ENCODE data around the gene CDHR2.
A peak's percentile ranks its signal among the peaks of the same experiment; 100 is the strongest.

CDHR2 gene

GRCh38 chr5:176608937-176609723 is 60.0 kb downstream of the CDHR2 start:
- Mint-ChIP-seq H3K36me3 (no peaks in the 10 kb centered on the region), H3K9me3 (no peaks in the 10 kb centered on the region), H3K4me1 (peaks cover 13% of the 10 kb centered on the region), H3K27ac (peak overlapping the region; percentile 88), H3K27me3 (peaks cover 18% of the 10 kb centered on the region), H3K4me3 (peak overlapping the region; percentile 92)

DNA sequence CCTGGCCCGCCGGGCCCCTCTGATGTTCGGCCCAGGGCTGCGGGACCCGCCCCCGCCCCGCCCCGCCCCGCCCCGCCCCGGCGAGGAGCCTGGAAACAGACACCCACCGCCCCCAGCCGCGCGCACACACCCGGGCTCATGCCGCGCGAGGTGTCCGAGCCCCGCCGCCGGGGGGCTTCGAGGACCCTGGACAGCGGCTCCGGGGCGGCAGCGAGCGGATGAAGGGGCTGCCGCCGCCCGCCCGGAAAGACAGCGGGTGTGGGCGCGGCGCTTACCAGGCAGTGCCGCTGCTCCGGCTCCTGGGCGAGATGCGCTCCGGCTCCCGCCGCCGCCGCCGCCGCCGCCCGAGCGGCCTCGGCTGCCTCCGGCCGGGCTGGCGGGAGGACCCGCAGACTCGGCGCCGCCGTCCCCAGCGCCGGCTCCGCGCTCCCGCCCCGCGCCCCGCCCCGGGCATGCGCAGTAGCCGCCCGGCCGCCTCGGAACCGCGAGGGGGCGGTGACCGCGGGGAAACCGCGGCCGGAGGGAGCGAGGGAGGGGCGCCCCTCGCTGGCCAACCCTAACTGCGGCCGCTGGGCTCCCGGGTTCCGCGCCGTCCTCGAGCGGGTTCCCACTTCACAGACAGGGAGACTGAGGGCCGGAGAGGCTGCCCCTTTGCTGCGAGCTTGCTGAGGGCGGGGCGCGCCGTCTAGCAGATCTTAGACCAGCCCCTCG is 60.7 kb downstream of the CDHR2 start, which contains the start of gene GPRIN1:
Gene GPRIN1 (minus strand): TSS at position 433 of the 711 bp plus-strand sequence. CDS start 10,322 bp downstream, outside the sequence.
- Mint-ChIP-seq H3K9me3 (no peaks in the 10 kb centered on the region), H3K27me3 (peaks cover 18% of the 10 kb centered on the region), H3K4me1 (peaks cover 13% of the 10 kb centered on the region), H3K4me3 (peak within 1 kb of the TSS; percentile 92), H3K36me3 (no peaks in the 10 kb centered on the region), H3K27ac (peak within 1 kb of the TSS; percentile 88)

DNA sequence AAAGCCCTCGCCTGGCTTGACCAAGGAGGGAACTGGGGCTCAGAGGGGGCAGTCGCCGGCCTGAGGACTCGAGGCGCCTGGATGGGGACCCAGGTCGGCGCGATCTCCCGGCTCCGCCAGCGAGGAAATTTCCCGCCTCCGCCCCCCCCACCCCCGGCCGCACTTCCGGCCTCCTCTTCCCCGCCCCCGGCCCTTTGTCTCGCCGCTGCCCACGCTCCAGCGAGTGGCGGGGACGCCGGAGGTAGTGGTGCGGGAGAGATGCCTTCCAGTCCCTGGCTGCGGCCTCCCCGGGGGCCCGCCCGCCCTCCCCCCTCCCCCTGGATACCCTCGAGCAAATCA is 61.3 kb downstream of the CDHR2 start:
- peaks cover 18% of the 10 kb centered on the region for H3K27me3 Mint-ChIP-seq
- peaks cover 13% of the 10 kb centered on the region for H3K4me1 Mint-ChIP-seq
- no peaks in the 10 kb centered on the region for H3K36me3 Mint-ChIP-seq
- H3K4me3 Mint-ChIP-seq = peak overlapping the region; percentile 73
- H3K9me3 Mint-ChIP-seq = no peaks in the 10 kb centered on the region
- no peak overlapping the region for H3K27ac Mint-ChIP-seq

- no peaks in the 10 kb centered on the region for H3K36me3 Mint-ChIP-seq
- H3K9me3 Mint-ChIP-seq = no peaks in the 10 kb centered on the region
- no peak overlapping the region for H3K4me3 Mint-ChIP-seq
- peaks cover 18% of the 10 kb centered on the region for H3K27me3 Mint-ChIP-seq
- no peak overlapping the region for H3K27ac Mint-ChIP-seq
- H3K4me1 Mint-ChIP-seq = peaks cover 13% of the 10 kb centered on the region
Observed at GRCh38 chr5:176611435-176611834, 62.3 kb downstream of the CDHR2 start.

DNA sequence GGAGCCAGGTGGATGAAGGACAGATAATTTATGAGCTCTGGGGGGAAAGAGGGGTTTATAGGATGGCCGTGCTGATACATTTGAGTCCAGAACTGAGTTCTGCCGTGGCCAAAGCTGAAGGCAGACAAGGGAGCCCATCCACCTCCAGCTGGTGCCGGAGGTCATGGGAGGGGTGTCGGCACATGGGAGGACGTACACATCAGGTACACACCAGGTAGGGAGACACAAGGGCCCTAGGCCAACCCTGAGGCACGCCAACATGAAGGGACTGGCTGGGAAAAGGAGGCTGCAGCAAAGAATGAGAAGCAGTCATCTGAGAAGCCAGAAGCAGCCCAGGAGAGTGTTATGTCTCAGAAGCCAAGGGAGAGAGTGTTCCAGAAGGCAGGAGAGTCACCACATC is 62.9 kb downstream of the CDHR2 start:
- Mint-ChIP-seq H3K4me1 (peaks cover 13% of the 10 kb centered on the region), H3K27me3 (peaks cover 21% of the 10 kb centered on the region), H3K36me3 (no peaks in the 10 kb centered on the region), H3K4me3 (no peak overlapping the region), H3K27ac (peak overlapping the region; percentile 57), H3K9me3 (no peaks in the 10 kb centered on the region)

- Mint-ChIP-seq H3K27ac (no peak overlapping the region), H3K36me3 (no peaks in the 10 kb centered on the region), H3K4me3 (no peak overlapping the region), H3K27me3 (peaks cover 27% of the 10 kb centered on the region), H3K4me1 (peaks cover 13% of the 10 kb centered on the region), H3K9me3 (no peaks in the 10 kb centered on the region)
Observed at GRCh38 chr5:176612855-176613254, 63.7 kb downstream of the CDHR2 start.

GRCh38 chr5:176614805-176615478 is 65.8 kb downstream of the CDHR2 start:
- Mint-ChIP-seq H3K4me1 (peaks cover 7% of the 10 kb centered on the region), H3K36me3 (no peaks in the 10 kb centered on the region), H3K4me3 (no peak overlapping the region), H3K9me3 (no peaks in the 10 kb centered on the region), H3K27ac (no peak overlapping the region), H3K27me3 (peaks cover 30% of the 10 kb centered on the region)

DNA sequence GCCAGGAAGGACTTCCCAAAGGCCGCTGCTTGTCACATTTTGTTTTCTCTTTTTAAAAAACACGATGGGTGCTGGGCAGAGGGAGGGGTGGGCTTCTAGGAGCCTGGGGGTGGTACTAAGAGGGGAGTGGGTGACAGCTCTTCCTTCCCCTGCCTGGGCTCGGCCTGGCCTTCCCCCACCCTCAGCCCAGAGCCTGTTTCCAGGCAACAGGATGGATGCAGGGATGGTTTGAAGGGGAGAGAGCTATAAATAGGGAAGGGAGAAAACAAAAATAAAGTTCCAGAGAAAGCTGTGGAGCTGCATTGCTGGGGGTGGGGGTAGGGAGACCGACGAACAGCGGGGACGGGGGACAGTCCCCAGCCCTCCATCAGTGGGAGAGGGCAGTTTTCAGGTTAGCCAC is 67.4 kb downstream of the CDHR2 start:
- H3K27me3 Mint-ChIP-seq = peaks cover 33% of the 10 kb centered on the region
- no peaks in the 10 kb centered on the region for H3K36me3 Mint-ChIP-seq
- H3K9me3 Mint-ChIP-seq = no peaks in the 10 kb centered on the region
- no peak overlapping the region for H3K4me3 Mint-ChIP-seq
- H3K4me1 Mint-ChIP-seq = peaks cover 9% of the 10 kb centered on the region
- no peak overlapping the region for H3K27ac Mint-ChIP-seq

GRCh38 chr5:176618783-176619182 is 69.6 kb downstream of the CDHR2 start:
- no peaks in the 10 kb centered on the region for H3K9me3 Mint-ChIP-seq

GRCh38 chr5:176619203-176619568 is 70.0 kb downstream of the CDHR2 start:
- Mint-ChIP-seq H3K4me1 (peaks cover 9% of the 10 kb centered on the region), H3K36me3 (no peaks in the 10 kb centered on the region), H3K27ac (no peak overlapping the region), H3K27me3 (peaks cover 26% of the 10 kb centered on the region), H3K9me3 (no peaks in the 10 kb centered on the region), H3K4me3 (peak overlapping the region; percentile 42)

More at GRCh38 chr5:176618783-176619182, 69.6 kb downstream of the CDHR2 start:
- peaks cover 9% of the 10 kb centered on the region for H3K4me1 Mint-ChIP-seq
- no peaks in the 10 kb centered on the region for H3K36me3 Mint-ChIP-seq
- H3K4me3 Mint-ChIP-seq = peak overlapping the region; percentile 42
- peaks cover 27% of the 10 kb centered on the region for H3K27me3 Mint-ChIP-seq
- H3K27ac Mint-ChIP-seq = no peak overlapping the region

DNA sequence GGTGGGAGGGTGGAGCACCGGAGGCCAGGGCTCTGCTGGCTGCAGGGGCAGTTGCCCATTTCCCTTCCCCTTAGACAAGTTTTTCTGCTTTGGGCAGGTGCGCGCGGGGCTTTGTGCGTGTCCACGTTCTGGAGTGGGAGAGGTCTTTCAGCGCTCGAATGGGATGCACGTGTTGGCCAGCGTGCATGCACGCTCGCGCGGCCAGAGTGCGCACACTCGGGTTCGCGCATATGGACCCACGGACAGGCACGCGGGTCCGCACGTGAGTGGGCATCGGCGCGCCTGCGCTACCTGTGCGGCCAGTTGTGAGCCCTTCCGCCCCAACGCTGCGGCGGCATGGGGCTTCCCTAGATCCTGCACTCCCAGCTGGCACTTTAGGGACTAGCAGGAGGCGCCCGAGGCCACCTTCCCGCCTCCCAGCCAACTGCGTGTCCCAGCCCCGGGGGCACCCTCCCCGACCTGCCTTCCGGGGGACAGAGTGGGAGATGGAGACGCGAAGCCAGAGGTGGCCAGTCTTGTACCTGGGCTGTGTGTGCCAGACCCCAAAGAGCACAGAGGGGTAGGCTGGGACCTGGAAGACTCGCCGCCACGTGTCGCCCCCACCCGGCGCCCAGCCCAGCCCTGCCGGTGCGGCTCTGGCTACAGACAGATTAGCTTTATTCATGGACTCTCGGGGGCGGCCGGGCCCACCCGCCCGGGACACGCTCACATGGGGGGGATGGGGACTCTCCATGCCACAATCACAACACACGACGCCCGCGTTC is 70.6 kb downstream of the CDHR2 start:
- Mint-ChIP-seq H3K4me3 (peak overlapping the region; percentile 73), H3K27ac (no peak overlapping the region), H3K27me3 (peaks cover 26% of the 10 kb centered on the region), H3K4me1 (peaks cover 9% of the 10 kb centered on the region), H3K36me3 (no peaks in the 10 kb centered on the region), H3K9me3 (no peaks in the 10 kb centered on the region)

- H3K27ac Mint-ChIP-seq = no peak overlapping the region
Observed at GRCh38 chr5:176620333-176620981, 71.3 kb downstream of the CDHR2 start.

DNA sequence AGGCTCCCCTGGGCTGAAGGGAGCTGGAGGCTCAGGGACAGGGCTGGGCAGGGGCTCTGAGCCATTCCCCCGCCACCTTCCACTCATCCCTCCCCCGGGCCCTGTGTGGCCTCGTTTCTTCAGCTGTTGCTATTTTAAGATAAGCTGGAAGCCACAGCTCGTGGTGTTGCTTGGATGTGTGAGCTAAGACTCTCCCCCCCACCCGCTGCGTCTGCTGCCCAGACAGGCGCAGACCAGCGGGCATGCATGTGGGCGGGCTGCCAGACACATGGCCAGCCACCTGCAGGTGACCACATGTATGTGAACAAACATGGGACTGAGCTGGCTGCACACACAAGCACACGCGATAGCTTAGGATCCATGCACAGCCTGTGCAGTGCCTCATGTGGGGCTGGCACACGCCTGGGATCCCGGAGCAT is 72.5 kb downstream of the CDHR2 start:
- Mint-ChIP-seq H3K4me1 (peaks cover 9% of the 10 kb centered on the region), H3K27ac (no peak overlapping the region), H3K4me3 (no peak overlapping the region), H3K36me3 (no peaks in the 10 kb centered on the region), H3K27me3 (peaks cover 31% of the 10 kb centered on the region), H3K9me3 (no peaks in the 10 kb centered on the region)

More at GRCh38 chr5:176620333-176620981, 71.3 kb downstream of the CDHR2 start:
- Mint-ChIP-seq H3K4me3 (peak overlapping the region; percentile 73), H3K36me3 (no peaks in the 10 kb centered on the region), H3K4me1 (peaks cover 9% of the 10 kb centered on the region), H3K27me3 (peaks cover 27% of the 10 kb centered on the region), H3K9me3 (no peaks in the 10 kb centered on the region)

DNA sequence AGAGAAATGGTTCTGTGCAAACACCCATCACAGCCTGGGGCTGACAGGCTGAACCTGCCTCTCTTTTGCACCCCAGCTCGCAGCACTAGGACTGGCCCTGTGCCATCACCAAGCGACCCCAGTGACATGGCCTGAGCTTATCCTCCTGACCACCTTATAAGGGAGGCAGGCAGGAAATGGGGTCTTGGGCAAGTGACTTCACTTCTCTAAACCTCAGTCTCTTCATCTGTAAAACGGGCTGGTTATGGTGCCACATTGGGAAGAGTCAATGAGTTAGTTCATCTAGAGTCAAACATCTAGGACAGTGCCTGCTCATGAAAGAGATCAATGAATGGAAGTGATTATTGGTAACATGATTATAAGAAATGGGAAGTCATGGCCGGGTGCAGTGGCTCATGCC is 75.0 kb downstream of the CDHR2 start:
- no peaks in the 10 kb centered on the region for H3K9me3 Mint-ChIP-seq
- peaks cover 6% of the 10 kb centered on the region for H3K4me1 Mint-ChIP-seq
- H3K27me3 Mint-ChIP-seq = peaks cover 27% of the 10 kb centered on the region
- no peak overlapping the region for H3K4me3 Mint-ChIP-seq
- H3K36me3 Mint-ChIP-seq = no peaks in the 10 kb centered on the region
- no peak overlapping the region for H3K27ac Mint-ChIP-seq

DNA sequence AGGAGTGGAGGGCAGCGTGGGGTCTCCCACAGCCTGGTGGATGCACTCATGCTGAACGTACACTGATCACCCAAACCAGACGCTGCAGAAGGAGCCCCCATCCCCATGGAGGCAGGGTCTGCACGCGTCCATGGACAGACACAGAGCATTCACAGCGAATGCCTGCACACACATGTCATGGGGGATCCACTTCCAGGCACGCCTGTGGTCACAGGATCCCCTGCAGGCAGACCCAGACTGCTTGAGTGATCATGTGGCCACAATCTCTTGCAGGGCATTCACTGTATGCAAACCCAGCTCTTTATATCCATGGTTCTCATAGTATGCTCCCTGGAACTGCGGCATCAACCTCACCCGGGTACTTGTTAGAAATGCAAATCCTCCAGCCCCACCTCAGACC is 75.8 kb downstream of the CDHR2 start:
- Mint-ChIP-seq H3K4me3 (no peak overlapping the region), H3K9me3 (no peaks in the 10 kb centered on the region), H3K27ac (no peak overlapping the region), H3K36me3 (no peaks in the 10 kb centered on the region), H3K4me1 (peaks cover 6% of the 10 kb centered on the region), H3K27me3 (peaks cover 28% of the 10 kb centered on the region)
